Heart left ventricle (tissue), 16 donors: ENCODE data around the gene SLC11A2. TPM values are rescaled to one million over a fixed set of nuclear protein-coding genes. Genes with fewer than 3 reads are reported as not detected.
"Not testable (repeated sequence)": the region's sequence is repeated elsewhere in the genome, so short reads cannot be mapped to it uniquely, and the experiment has no call there.

ENCODE experiments used
- ATAC-seq, 4 donors: fragments of 200-7000 bp; cut with Tn5 transposase; one replicate each; pipeline ENCODE4 v1.9.1; 2020 to 2022; ENCODE audit warnings: moderate library complexity in 4 of 4, mild to moderate bottlenecking in 3 of 4, moderate number of reproducible peaks in 1 of 4
- DNase-seq, 5 donors: peaks; one replicate each; pipeline ENCODE4 v3.0.0-alpha.2; 2020
- H3K27ac ChIP-seq, 12 donors: fragments of 200-600 bp; sonication (generic) in 4 of 12; one replicate each; pipeline versions ENCODE4 v1.5.0 to v1.8.0; 2016 to 2022; ENCODE audit warnings: mild to moderate bottlenecking in 2 of 12
- H3K27me3 ChIP-seq, 9 donors: fragments of 200-600 bp; sonication (generic) in 2 of 9; one replicate each; pipeline versions ENCODE4 v1.5.1 to v1.8.0; 2016 to 2022; ENCODE audit warnings: mild to moderate bottlenecking in 3 of 9
- H3K36me3 ChIP-seq, 9 donors: fragments of 200-600 bp; sonication (generic) in 2 of 9; one replicate each; pipeline versions ENCODE4 v1.5.0 to v1.8.0; 2018 to 2022; ENCODE audit warnings: mild to moderate bottlenecking in 2 of 9
- H3K4me1 ChIP-seq, 12 donors: fragments of 200-600 bp; sonication (generic) in 4 of 12; one replicate each; pipeline versions ENCODE4 v1.5.0 to v1.8.0; 2016 to 2022; ENCODE audit warnings: mild to moderate bottlenecking in 3 of 12
- H3K4me3 ChIP-seq, 12 donors: fragments of 200-600 bp; sonication (generic) in 4 of 12; one replicate each; pipeline versions ENCODE4 v1.5.0 to v1.8.0; 2017 to 2022; ENCODE audit warnings: mild to moderate bottlenecking in 9 of 12, moderate library complexity in 4 of 12
- H3K9me3 ChIP-seq, 12 donors: fragments of 200-600 bp; sonication (generic) in 4 of 12; one replicate each; pipeline versions ENCODE4 v1.5.0 to v1.8.0; 2016 to 2022; ENCODE audit warnings: mild to moderate bottlenecking in 1 of 12
- POLR2A ChIP-seq, 2 donors: fragments of 450-650 bp; IDR thresholded peaks; one replicate each; pipeline ENCODE4 v1.6.1; 2017; ENCODE audit warnings: antibody characterized with exemption in 2 of 2, mild to moderate bottlenecking in 2 of 2, moderate library complexity in 2 of 2
- WGBS, 4 donors: extraction: QIAGEN DNeasy Blood & Tissue Kit in 2 of 4; methylation state at CpG; one replicate each; pipeline versions ENCODE4 v1.1.5 to v1.1.7; 2013 to 2018; 5-methylcytosine and 5-hydroxymethylcytosine counted together
- intact Hi-C, 10 donors: fragments of 100-400 bp; cut with DNase I; formaldehyde crosslinking; loops; one replicate each; pipeline versions ENCODE4 v1.11.1 to v1.14.2; 2022
- polyA plus RNA-seq, 2 donors: library from polyadenylated mRNA; stranded (reverse); fragments of 200-250 nt; gene quantifications; one replicate each; pipeline ENCODE4 v1.2.3, GENCODE V29; 2013
- total RNA-seq, 9 donors: library from RNA; depleted of rRNA in 2 of 9; stranded (reverse); fragments of >200 nt in 2 of 9; fragmentation: NEBNext Ultra II Directional in 3 of 9; extraction: Animal tissue kit (Norgen Biotek cat#: 25700) in 3 of 9; gene quantifications; one replicate each; pipeline versions ENCODE4 v1.1.0 to v1.2.4, GENCODE V29; 2016 to 2023
- TF ChIP-seq, protein P1 (sequence below), 12 donors: fragments of 200-600 bp; sonication (generic) in 4 of 12; IDR thresholded peaks; one replicate each; pipeline versions ENCODE4 v1.5.0 to v1.8.0; 2018 to 2022; ENCODE audit warnings: antibody characterized with exemption in 12 of 12, mild to moderate bottlenecking in 5 of 12
- donor health status: ischemic (EF 13 %, LVEDD 7.1; RV severe dilation, severe dysfunction).
- donor health status: healthy with polysubstance abuse.
- donor health status: DM: no; HTN: yes; CAD: no.
- donor health status: DM: no; HTN: no; CAD: no.
- donor health status: ischemic (EF 25% LVEDD 6.9; RV normal size, moderate dysfunction).
- donor health status: ischemic (EF 25% LVEDD 5.7; RV mildly dilated, moderate dysfunction).
- donor health status: healthy.
- donor health status: DM: yes; HTN: yes; CAD: no.
- donor health status: ischemic (EF 35%, LVEDD 5.7; RV mildly dilated, moderate dysfunction).
- donor health status: nonischemic (EF 11% LVEDD 7.7; RV severe dilation, severe dysfunction).
- donor health status: DM: yes; HTN: yes; CAD: no.
- donor health status: PGD.
- donor health status: ischemic (EF 29% LVEDD 5.4; RV normal size, mild dysfunction).
- donor health status: nonischemic (EF 23%, LVEDD 6.1; RV moderate dilation, normal function).

SLC11A2 gene
- total and polyA plus RNA-seq, 11 donors = 9.1 to 45.3 (median 21.2) TPM

DNA sequence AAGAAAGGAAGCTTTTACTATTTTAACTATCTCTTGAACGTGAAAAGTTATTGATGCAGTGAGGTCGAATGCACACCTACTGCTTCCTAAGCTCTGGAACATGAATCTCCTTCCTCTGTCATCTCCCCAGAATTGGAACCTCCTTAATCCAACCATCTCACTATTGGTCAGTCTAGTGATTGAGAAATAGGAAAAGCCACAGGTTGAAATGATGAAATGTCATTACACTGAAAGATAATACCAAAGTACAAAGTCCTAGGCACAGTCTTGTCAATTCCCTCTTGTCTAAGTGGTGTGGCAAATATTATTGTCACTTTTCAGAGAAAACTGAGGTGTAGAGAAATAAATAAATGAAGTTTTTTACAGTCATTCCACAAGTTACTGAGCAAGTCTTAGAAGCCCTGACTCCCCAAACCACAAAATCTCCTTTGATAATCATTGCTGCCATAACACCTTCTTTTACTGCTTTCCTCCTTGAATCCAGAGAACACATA, 93.3 kb downstream of the SLC11A2 start:
- Histone ChIP-seq H3K9me3 (peaks cover 0 to 4% (median 0%) of the 10 kb centered on the region in 12 donors), H3K4me1 (peaks cover 0 to 66% (median 32%) of the 10 kb centered on the region in 12 donors), H3K27ac (peak overlapping the region in 2 of 12 donors; percentile 79 to 82), H3K36me3 (peaks cover 0 to 41% (median 31%) of the 10 kb centered on the region in 9 donors), H3K27me3 (no peaks in the 10 kb centered on the region), H3K4me3 (no peak overlapping the region)
- DNase-seq (no peak), ATAC-seq (no peak)
- 58 to 82% (median 79%) methylated on average over 2 of the region's 2 CpGs for WGBS, 4 donors
- intact Hi-C loops = loop anchor here in 1 of 10 donors (10.0 kb wide), 1 partner anchor 82 kb away; no protein-coding TSS in a partner anchor
- TF ChIP-seq, protein P1, sequence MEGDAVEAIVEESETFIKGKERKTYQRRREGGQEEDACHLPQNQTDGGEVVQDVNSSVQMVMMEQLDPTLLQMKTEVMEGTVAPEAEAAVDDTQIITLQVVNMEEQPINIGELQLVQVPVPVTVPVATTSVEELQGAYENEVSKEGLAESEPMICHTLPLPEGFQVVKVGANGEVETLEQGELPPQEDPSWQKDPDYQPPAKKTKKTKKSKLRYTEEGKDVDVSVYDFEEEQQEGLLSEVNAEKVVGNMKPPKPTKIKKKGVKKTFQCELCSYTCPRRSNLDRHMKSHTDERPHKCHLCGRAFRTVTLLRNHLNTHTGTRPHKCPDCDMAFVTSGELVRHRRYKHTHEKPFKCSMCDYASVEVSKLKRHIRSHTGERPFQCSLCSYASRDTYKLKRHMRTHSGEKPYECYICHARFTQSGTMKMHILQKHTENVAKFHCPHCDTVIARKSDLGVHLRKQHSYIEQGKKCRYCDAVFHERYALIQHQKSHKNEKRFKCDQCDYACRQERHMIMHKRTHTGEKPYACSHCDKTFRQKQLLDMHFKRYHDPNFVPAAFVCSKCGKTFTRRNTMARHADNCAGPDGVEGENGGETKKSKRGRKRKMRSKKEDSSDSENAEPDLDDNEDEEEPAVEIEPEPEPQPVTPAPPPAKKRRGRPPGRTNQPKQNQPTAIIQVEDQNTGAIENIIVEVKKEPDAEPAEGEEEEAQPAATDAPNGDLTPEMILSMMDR (IDR thresholded peaks at IDR 0.05) = no peak
- TF ChIP-seq POLR2A (IDR thresholded peaks at IDR 0.05) = no peak

DNA sequence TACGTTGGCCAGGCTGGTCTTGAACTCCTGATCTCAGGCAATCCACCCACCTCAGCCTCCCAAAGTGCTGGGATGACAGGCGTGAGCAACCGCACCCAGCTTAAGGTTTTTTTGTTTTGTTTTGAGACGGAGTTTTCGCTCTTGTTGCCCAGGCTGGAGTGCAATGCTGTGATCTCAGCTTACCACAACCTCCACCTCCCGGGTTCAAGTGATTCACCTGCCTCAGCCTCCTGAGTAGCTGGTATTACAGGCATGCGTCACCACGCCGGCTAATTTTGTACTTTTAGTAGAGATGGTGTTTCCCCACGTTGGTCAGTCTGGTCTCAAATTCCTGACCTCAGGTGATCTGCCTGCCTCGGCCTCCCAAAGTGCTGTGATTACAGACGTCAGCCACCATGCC, 95.7 kb downstream of the SLC11A2 start:
- peaks cover 0 to 41% (median 31%) of the 10 kb centered on the region in 9 donors for H3K36me3 ChIP-seq
- peaks cover 0 to 68% (median 36%) of the 10 kb centered on the region in 12 donors for H3K4me1 ChIP-seq
- 88 to 96% (median 94%) methylated on average over 12 of the region's 12 CpGs for WGBS, 4 donors
- not testable (repeated sequence) for H3K4me3 ChIP-seq, H3K9me3 ChIP-seq, ATAC-seq, DNase-seq, H3K27me3 ChIP-seq, H3K27ac ChIP-seq
- intact Hi-C loops = loop anchor here in 1 of 10 donors (10.0 kb wide), 1 partner anchor 84 kb away; no protein-coding TSS in a partner anchor

DNA sequence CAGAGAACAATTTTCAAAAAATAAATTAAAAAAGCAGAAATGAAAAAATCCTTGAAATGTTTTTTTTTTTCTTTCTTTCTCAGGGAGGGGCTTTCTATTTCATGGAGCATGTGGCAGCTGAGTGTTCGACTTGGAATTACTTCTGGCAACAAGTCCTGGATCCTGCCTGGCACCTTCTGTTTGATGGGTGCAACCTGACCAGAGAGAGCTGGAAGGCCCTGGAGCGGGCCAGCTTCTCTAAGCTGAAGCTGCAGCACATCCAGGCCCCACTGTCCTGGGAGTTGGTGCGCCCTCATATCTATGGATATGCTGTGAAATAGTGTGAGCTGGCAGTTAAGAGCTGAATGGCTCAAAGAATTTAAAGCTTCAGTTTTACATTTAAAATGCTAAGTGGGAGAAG, 96.4 kb downstream of the SLC11A2 start:
- WGBS, 4 donors = 95 to 97% (median 96%) methylated on average over 3 of the region's 3 CpGs
- H3K27ac ChIP-seq = no peak overlapping the region
- ATAC-seq = no peak

More for the DNA sequence above, 96.4 kb downstream of the SLC11A2 start:
- intact Hi-C loops = loop anchor here in 6 of 10 donors (5.0 to 10.0 kb wide), 7 partner anchors 52 to 165 kb away; partner anchors contain the start of gene ATF1 (in 1 of the 6)
- DNase-seq = no peak
- TF ChIP-seq, protein P1 (IDR thresholded peaks at IDR 0.05) = no peak
- no peak for TF ChIP-seq POLR2A (IDR thresholded peaks at IDR 0.05)
- Histone ChIP-seq H3K4me1 (peaks cover 0 to 62% (median 31%) of the 10 kb centered on the region in 12 donors), H3K9me3 (no peaks in the 10 kb centered on the region), H3K27me3 (no peaks in the 10 kb centered on the region), H3K36me3 (peaks cover 0 to 41% (median 31%) of the 10 kb centered on the region in 9 donors), H3K4me3 (peak overlapping the region in 1 of 12 donors; percentile 81)

Other genes starting within 250 kb of the SLC11A2 start
- gene TMPRSS12, start 183.5 kb downstream of the SLC11A2 start, total RNA-seq = not detected
- not detected for gene TMPRSS12, start 183.5 kb downstream of the SLC11A2 start, polyA plus RNA-seq
- not detected for gene HIGD1C, start 73.8 kb downstream of the SLC11A2 start, total RNA-seq
- gene HIGD1C, start 73.8 kb downstream of the SLC11A2 start, polyA plus RNA-seq = not detected
- 10 to 100 TPM; 13.6 to 34.4 (median 22.7) TPM for gene LETMD1, start 21.9 kb upstream of the SLC11A2 start, total RNA-seq
- gene LETMD1, start 21.9 kb upstream of the SLC11A2 start, polyA plus RNA-seq = 10 to 100 TPM; 21.7 to 26.4 TPM
- 10 to 100 TPM; 12.8 to 25.7 (median 18.5) TPM for gene CSRNP2, start 57.2 kb upstream of the SLC11A2 start, total RNA-seq
- gene CSRNP2, start 57.2 kb upstream of the SLC11A2 start, polyA plus RNA-seq = 10 to 100 TPM; 10.0 to 16.5 TPM
- gene TFCP2, start 146.8 kb upstream of the SLC11A2 start, total RNA-seq = 10 to 100 TPM; 10.8 to 28.8 (median 20.7) TPM
- 10 to 100 TPM in 1 of 2 donors, 1 to 10 TPM in 1; 8.3 to 18.5 TPM for gene TFCP2, start 146.8 kb upstream of the SLC11A2 start, polyA plus RNA-seq
- gene POU6F1, start 191.7 kb upstream of the SLC11A2 start, total RNA-seq = 10 to 100 TPM in 1 of 9 donors, 1 to 10 TPM in 8; 4.6 to 14.0 (median 6.8) TPM
- gene POU6F1, start 191.7 kb upstream of the SLC11A2 start, polyA plus RNA-seq = 1 to 10 TPM; 4.6 to 6.4 TPM
- 100 to 1,000 TPM; 147 to 313 (median 192) TPM for gene DAZAP2, start 212.4 kb upstream of the SLC11A2 start, total RNA-seq
- gene DAZAP2, start 212.4 kb upstream of the SLC11A2 start, polyA plus RNA-seq = 100 to 1,000 TPM in 1 of 2 donors, 10 to 100 TPM in 1; 58.8 to 419 TPM
- 1 to 10 TPM; 2.0 to 7.4 (median 3.7) TPM for gene SMAGP, start 244.0 kb upstream of the SLC11A2 start, total RNA-seq
- 1 to 10 TPM; 2.0 to 8.4 TPM for gene SMAGP, start 244.0 kb upstream of the SLC11A2 start, polyA plus RNA-seq